Epidermal melanocyte (primary cell): ENCODE results near the gene TUSC2.

Experiments
- DNase-seq: peaks from one replicate; pipeline ENCODE4 v3.0.0; 2011; ENCODE audit warnings: low spot score; ENCODE audit not compliant: insufficient read length

TUSC2 gene

GRCh38 chr3:50327943-50328691 is at the start of gene TUSC2:
Gene TUSC2, minus strand, starts transcription at chr3:50328223. Its CDS starts 124 bp downstream, at chr3:50328099.
- DNase-seq: peak; percentile 99

GRCh38 chr3:50375258-50375931 is 47.4 kb upstream of the TUSC2 start:
- no peak for DNase-seq

GRCh38 chr3:50374363-50375257 is 46.6 kb upstream of the TUSC2 start:
- no peak for DNase-seq

GRCh38 chr3:50373146-50374051 is 45.4 kb upstream of the TUSC2 start:
- no peak for DNase-seq

GRCh38 chr3:50372349-50372748 is 44.3 kb upstream of the TUSC2 start:
- no peak for DNase-seq

GRCh38 chr3:50371133-50371685 is 43.2 kb upstream of the TUSC2 start:
- no peak for DNase-seq

- no peak for DNase-seq
Observed at GRCh38 chr3:50370594-50370993, 42.6 kb upstream of the TUSC2 start.

- DNase-seq: no peak
Observed at GRCh38 chr3:50369012-50369670, 41.1 kb upstream of the TUSC2 start.

- DNase-seq: no peak
Observed at GRCh38 chr3:50365842-50366220, 37.8 kb upstream of the TUSC2 start.

GRCh38 chr3:50365080-50365841 is 37.2 kb upstream of the TUSC2 start:
- DNase-seq: peak; percentile 75

- no peak for DNase-seq
Observed at GRCh38 chr3:50364573-50365079, 36.6 kb upstream of the TUSC2 start.

- no peak for DNase-seq
Observed at GRCh38 chr3:50359760-50360110, 31.7 kb upstream of the TUSC2 start.

GRCh38 chr3:50358911-50359759 is 31.1 kb upstream of the TUSC2 start, which contains the start of gene TMEM115:
Gene TMEM115, minus strand, starts transcription at chr3:50359521. Its CDS starts 458 bp downstream, at chr3:50359063.
- DNase-seq: peak; percentile 96

GRCh38 chr3:50358355-50358910 is 30.4 kb upstream of the TUSC2 start:
- no peak for DNase-seq

GRCh38 chr3:50357481-50357880 is 29.5 kb upstream of the TUSC2 start:
- no peak for DNase-seq

GRCh38 chr3:50356553-50356952 is 28.5 kb upstream of the TUSC2 start:
- no peak for DNase-seq

- DNase-seq: no peak
Observed at GRCh38 chr3:50355829-50356552, 28.0 kb upstream of the TUSC2 start.
